Body of pancreas (tissue), 4 donors: ENCODE results near the gene SSH2. TPM values are rescaled to one million over a fixed set of nuclear protein-coding genes. Genes with fewer than 3 reads are reported as not detected.
"Not testable (repeated sequence)": the region's sequence is repeated elsewhere in the genome, so short reads cannot be mapped to it uniquely, and the experiment has no call there.

Source experiments
- ATAC-seq: fragments of 150-250 bp; one replicate; pipeline ENCODE4 v1.9.1; 2016
- DNase-seq, 4 donors: peaks; one replicate each; pipeline ENCODE4 v3.0.0-alpha.2; 2019
- H3K27ac ChIP-seq, 4 donors: fragments of 200-600 bp; sonication (generic); 1 replicate in 3 of 4; 2 replicates in 1 of 4; pipeline versions ENCODE4 v1.5.1 to v1.6.1; 2016 to 2019; ENCODE audit warnings: mild to moderate bottlenecking in 1 of 4, mixed read lengths in 1 of 4, moderate library complexity in 1 of 4
- H3K27me3 ChIP-seq, 2 donors: fragments of 200-600 bp; sonication (generic); one replicate each; pipeline ENCODE4 v1.6.0; 2016; ENCODE audit warnings: mild to moderate bottlenecking in 1 of 2
- H3K36me3 ChIP-seq, 2 donors: fragments of 200-600 bp; sonication (generic); replicated peaks in 1 of 2; 2 replicates each; pipeline ENCODE4 v1.5.1; 2016; ENCODE audit warnings: low read depth in 2 of 2; ENCODE audit not compliant: insufficient read depth in 1 of 2
- H3K4me1 ChIP-seq: fragments of 200-600 bp; sonication (generic); one replicate; pipeline ENCODE4 v1.6.0; 2016
- H3K4me3 ChIP-seq, 2 donors: fragments of 200-600 bp; sonication (generic); 1 replicate in 1 of 2; 2 replicates in 1 of 2; pipeline ENCODE4 v1.5.1; 2016 to 2019
- H3K9me3 ChIP-seq, 3 donors: fragments of 200-600 bp; sonication (generic); 1 replicate in 2 of 3; 2 replicates in 1 of 3; pipeline ENCODE4 v1.5.1; 2016
- POLR2A ChIP-seq, 3 donors: fragments of 450-650 bp; IDR thresholded peaks; one replicate each; pipeline ENCODE4 v1.6.1; 2016; ENCODE audit warnings: antibody characterized with exemption in 3 of 3, mild to moderate bottlenecking in 2 of 3
- WGBS, 2 donors: methylation state at CpG; one replicate each; pipeline ENCODE4 v1.1.5; 2017; 5-methylcytosine and 5-hydroxymethylcytosine counted together
- intact Hi-C: fragments of 100-400 bp; cut with DNase I; formaldehyde crosslinking; loops from one replicate; pipeline ENCODE4 v1.15.1; 2023
- total RNA-seq, 2 donors: library from RNA; depleted of rRNA; stranded (reverse); fragments of >200 nt; gene quantifications; one replicate each; pipeline ENCODE4 v1.1.0, GENCODE V29; 2016
- TF ChIP-seq, protein P1 (sequence below), 7 experiments: fragments of 450-650 bp in 4 of 7; fragments of 200-600 bp in 3 of 7; sonication (generic) in 3 of 7; IDR thresholded peaks; one replicate each; pipeline ENCODE4 v1.5.1; 2016 to 2019; ENCODE audit warnings: antibody characterized with exemption in 7 of 7

The SSH2 gene
- total RNA-seq, 2 donors from 2014 or later: 8.2 to 8.6 TPM

DNA sequence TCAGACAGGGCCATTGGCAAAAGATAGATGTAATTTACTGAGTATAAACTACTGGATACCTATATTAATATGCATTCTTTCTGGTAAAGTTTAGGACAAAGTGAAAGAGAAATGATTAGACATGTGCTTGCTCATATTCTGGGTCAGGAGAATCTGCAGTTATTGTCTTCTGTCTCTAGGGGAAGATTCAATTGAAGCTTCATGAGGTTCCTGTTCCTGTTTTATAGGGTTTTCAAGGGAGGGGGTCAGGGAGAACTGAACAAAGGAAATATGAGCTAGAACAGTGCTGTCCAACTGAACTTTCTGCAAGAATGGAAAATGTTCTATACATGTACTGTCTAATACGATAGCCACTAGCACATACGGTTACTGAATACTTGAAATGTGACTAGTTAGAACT lies 248.0 kb downstream of the SSH2 start:
- peak overlapping the region in 1 of 4 donors; percentile 29 for H3K27ac ChIP-seq
- H3K9me3 ChIP-seq: no peaks in the 10 kb centered on the region
- no peaks in the 10 kb centered on the region for H3K27me3 ChIP-seq
- 80 to 84% methylated on average over 2 of the region's 2 CpGs for WGBS, 2 donors
- intact Hi-C loops: no loop called here
- TF ChIP-seq, protein P1, sequence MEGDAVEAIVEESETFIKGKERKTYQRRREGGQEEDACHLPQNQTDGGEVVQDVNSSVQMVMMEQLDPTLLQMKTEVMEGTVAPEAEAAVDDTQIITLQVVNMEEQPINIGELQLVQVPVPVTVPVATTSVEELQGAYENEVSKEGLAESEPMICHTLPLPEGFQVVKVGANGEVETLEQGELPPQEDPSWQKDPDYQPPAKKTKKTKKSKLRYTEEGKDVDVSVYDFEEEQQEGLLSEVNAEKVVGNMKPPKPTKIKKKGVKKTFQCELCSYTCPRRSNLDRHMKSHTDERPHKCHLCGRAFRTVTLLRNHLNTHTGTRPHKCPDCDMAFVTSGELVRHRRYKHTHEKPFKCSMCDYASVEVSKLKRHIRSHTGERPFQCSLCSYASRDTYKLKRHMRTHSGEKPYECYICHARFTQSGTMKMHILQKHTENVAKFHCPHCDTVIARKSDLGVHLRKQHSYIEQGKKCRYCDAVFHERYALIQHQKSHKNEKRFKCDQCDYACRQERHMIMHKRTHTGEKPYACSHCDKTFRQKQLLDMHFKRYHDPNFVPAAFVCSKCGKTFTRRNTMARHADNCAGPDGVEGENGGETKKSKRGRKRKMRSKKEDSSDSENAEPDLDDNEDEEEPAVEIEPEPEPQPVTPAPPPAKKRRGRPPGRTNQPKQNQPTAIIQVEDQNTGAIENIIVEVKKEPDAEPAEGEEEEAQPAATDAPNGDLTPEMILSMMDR (IDR thresholded peaks at IDR 0.05): no peak
- TF ChIP-seq POLR2A (IDR thresholded peaks at IDR 0.05): no peak
- no peaks in the 10 kb centered on the region for H3K36me3 ChIP-seq
- DNase-seq: no peak
- H3K4me1 ChIP-seq: no peaks in the 10 kb centered on the region
- ATAC-seq: no peak
- H3K4me3 ChIP-seq: no peak overlapping the region

DNA sequence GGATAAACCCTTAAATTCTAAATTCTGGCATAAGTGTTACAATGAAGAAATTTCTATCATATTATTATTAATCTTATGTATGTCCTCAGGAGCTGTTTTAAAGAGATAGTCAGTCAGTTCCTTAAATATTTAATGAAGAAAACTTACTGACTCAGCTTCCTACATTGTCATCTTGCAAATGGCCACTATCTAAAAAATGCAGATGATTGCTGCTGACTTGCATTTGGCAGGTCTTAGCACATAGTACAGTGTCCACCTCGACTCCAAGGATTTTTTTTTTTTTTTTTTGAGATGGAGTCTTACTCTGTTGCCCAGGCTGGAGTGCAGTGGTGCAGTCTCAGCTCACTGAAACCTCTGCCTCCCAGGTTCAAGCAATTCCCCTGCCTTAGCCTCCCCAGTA lies 252.2 kb downstream of the SSH2 start:
- 59 to 86% methylated on average over 1 of the region's 1 CpG for WGBS, 2 donors
- peak overlapping the region in 2 of 4 donors; percentile 1 to 27 for H3K27ac ChIP-seq
- ATAC-seq: no peak

DNA sequence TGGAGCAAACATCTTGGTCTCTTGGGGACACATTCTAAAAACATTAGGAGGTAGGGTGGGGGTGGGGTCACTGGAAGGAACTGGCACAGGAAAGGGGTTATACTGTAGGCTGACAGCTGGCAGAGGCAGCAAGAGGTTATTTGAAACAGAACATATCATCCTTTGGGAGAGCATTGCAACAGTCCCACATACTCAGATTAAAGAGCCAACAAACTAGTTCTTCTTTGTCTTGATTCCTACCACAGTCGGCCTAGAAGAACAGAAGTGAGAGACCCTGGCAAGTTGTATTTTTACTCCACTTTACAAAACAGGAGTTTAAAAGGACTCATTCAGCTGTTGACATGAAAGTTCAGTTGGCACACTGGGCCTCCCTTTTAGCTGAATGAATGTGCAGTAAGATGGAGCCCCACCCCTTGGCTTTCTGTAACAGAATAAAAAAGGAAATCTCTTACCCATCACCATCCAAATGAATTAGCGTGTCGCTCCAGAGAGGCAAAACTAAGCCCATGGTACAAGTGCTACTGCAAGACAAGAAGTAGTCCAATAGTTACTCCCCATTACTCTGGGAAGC lies 252.7 kb downstream of the SSH2 start:
- Histone ChIP-seq H3K36me3 (no peaks in the 10 kb centered on the region), H3K4me3 (no peak overlapping the region), H3K27me3 (no peaks in the 10 kb centered on the region), H3K4me1 (no peaks in the 10 kb centered on the region), H3K27ac (peak overlapping the region in 2 of 4 donors; percentile 1 to 27), H3K9me3 (no peaks in the 10 kb centered on the region)
- peak in 3 of 4 donors; percentile 21 to 46 (median 21) for DNase-seq
- intact Hi-C loops: no loop called here
- peak; percentile 38 for ATAC-seq
- 75 to 77% methylated on average over 3 of the region's 3 CpGs for WGBS, 2 donors
- TF ChIP-seq, protein P1 (IDR thresholded peaks at IDR 0.05): no peak

More for the DNA sequence above, 252.2 kb downstream of the SSH2 start:
- no peak for TF ChIP-seq POLR2A (IDR thresholded peaks at IDR 0.05)
- TF ChIP-seq, protein P1 (IDR thresholded peaks at IDR 0.05): no peak
- intact Hi-C loops: no loop called here
- no peak overlapping the region for H3K4me3 ChIP-seq
- H3K9me3 ChIP-seq: no peaks in the 10 kb centered on the region
- no peak for DNase-seq
- no peaks in the 10 kb centered on the region for H3K36me3 ChIP-seq
- no peaks in the 10 kb centered on the region for H3K27me3 ChIP-seq
- no peaks in the 10 kb centered on the region for H3K4me1 ChIP-seq

GRCh38 chr17:29675961-29676360 lies 254.1 kb downstream of the SSH2 start:
- H3K9me3 ChIP-seq, H3K27ac ChIP-seq, H3K4me3 ChIP-seq, H3K36me3 ChIP-seq, ATAC-seq, H3K27me3 ChIP-seq, intact Hi-C loops, H3K4me1 ChIP-seq, DNase-seq: not testable (repeated sequence)
- WGBS, 2 donors: 92 to 94% methylated on average over 6 to 8 of the region's 8 CpGs

GRCh38 chr17:29674281-29674680 lies 255.7 kb downstream of the SSH2 start:
- H3K27me3 ChIP-seq: no peaks in the 10 kb centered on the region
- ATAC-seq (no peak), DNase-seq (no peak)
- no peak for TF ChIP-seq POLR2A (IDR thresholded peaks at IDR 0.05)
- TF ChIP-seq, protein P1 (IDR thresholded peaks at IDR 0.05): no peak
- no peaks in the 10 kb centered on the region for H3K9me3 ChIP-seq
- intact Hi-C loops: no loop called here
- WGBS, 2 donors: 80 to 87% methylated on average over 1 of the region's 1 CpG
- H3K4me1 ChIP-seq: no peaks in the 10 kb centered on the region
- H3K27ac ChIP-seq: no peak overlapping the region
- no peaks in the 10 kb centered on the region for H3K36me3 ChIP-seq
- H3K4me3 ChIP-seq: no peak overlapping the region
